Choroid plexus epithelial cell (primary cell): ENCODE measurements around the gene ADGRD1.

Source experiments
- DNase-seq: peaks from one replicate; pipeline ENCODE4 v3.0.0-alpha.2; 2010; ENCODE audit warnings: low read depth
- H3K4me3 ChIP-seq: 2 replicates; pipeline ENCODE4 v1.5.1; 2011; ENCODE audit warnings: low read depth, mild to moderate bottlenecking, control low read depth, low read length, moderate library complexity
- CTCF ChIP-seq: conservative IDR thresholded peaks from 2 replicates; pipeline ENCODE4 v1.5.1; 2011; ENCODE audit warnings: low read depth, mild to moderate bottlenecking, control low read depth, inconsistent platforms, low read length, moderate library complexity

The ADGRD1 gene

GRCh38 chr12:131164096-131164872 is 210.6 kb downstream of the ADGRD1 start:
- TF ChIP-seq CTCF = no peak
- DNase-seq = no peak

GRCh38 chr12:131166717-131167116 is 213.0 kb downstream of the ADGRD1 start:
- no peak overlapping the region for H3K4me3 ChIP-seq
- DNase-seq = no peak
- no peak for TF ChIP-seq CTCF

More at GRCh38 chr12:131164096-131164872, 210.6 kb downstream of the ADGRD1 start:
- no peak overlapping the region for H3K4me3 ChIP-seq

GRCh38 chr12:131167334-131167733 is 213.6 kb downstream of the ADGRD1 start:
- TF ChIP-seq CTCF = no peak
- H3K4me3 ChIP-seq = no peak overlapping the region
- DNase-seq = no peak

GRCh38 chr12:131171029-131171428 is 217.3 kb downstream of the ADGRD1 start:
- no peak overlapping the region for H3K4me3 ChIP-seq
- no peak for TF ChIP-seq CTCF
- no peak for DNase-seq

GRCh38 chr12:131174901-131175300 is 221.2 kb downstream of the ADGRD1 start:
- TF ChIP-seq CTCF = no peak
- no peak for DNase-seq
- H3K4me3 ChIP-seq = no peak overlapping the region

GRCh38 chr12:131176266-131176665 is 222.6 kb downstream of the ADGRD1 start:
- no peak for TF ChIP-seq CTCF

GRCh38 chr12:131176926-131177325 is 223.2 kb downstream of the ADGRD1 start:
- no peak overlapping the region for H3K4me3 ChIP-seq
- no peak for TF ChIP-seq CTCF
- no peak for DNase-seq

More at GRCh38 chr12:131176266-131176665, 222.6 kb downstream of the ADGRD1 start:
- DNase-seq = no peak
- H3K4me3 ChIP-seq = no peak overlapping the region
